Effector memory CD8-positive, alpha-beta T cell (primary cell): Measurements from ENCODE around the gene MPLKIP.
"Not testable (repeated sequence)": the region's sequence is repeated elsewhere in the genome, so short reads cannot be mapped to it uniquely, and the experiment has no call there.

Source experiments
- ATAC-seq: fragments of 150-1000 bp; cut with Tn5 transposase; replicated peaks from 2 replicates; pipeline ENCODE4 v1.10.0; 2021; ENCODE audit warnings: mild to moderate bottlenecking, moderate library complexity
- DNase-seq, 3 experiments: peaks; one replicate each; pipeline ENCODE4 v3.0.0; 2021
- H3K27ac Mint-ChIP-seq, 2 donors: one replicate each; pipeline ENCODE4 v1.8.0; 2022; ENCODE audit warnings: mild to moderate bottlenecking in 2 of 2, mixed read lengths in 2 of 2, moderate library complexity in 2 of 2
- H3K27me3 Mint-ChIP-seq, 2 donors: one replicate each; pipeline ENCODE4 v1.8.0; 2022; ENCODE audit warnings: mixed read lengths in 2 of 2
- H3K36me3 Mint-ChIP-seq: one replicate; pipeline ENCODE4 v1.8.0; 2022; ENCODE audit warnings: mild to moderate bottlenecking, moderate library complexity, mixed read lengths; ENCODE audit not compliant: insufficient read depth
- H3K4me1 Mint-ChIP-seq, 2 donors: one replicate each; pipeline ENCODE4 v1.8.0; 2022; ENCODE audit warnings: low read depth in 2 of 2, mixed read lengths in 2 of 2
- H3K4me3 Mint-ChIP-seq, 2 donors: one replicate each; pipeline ENCODE4 v1.8.0; 2022; ENCODE audit warnings: mild to moderate bottlenecking in 2 of 2, mixed read lengths in 2 of 2, moderate library complexity in 2 of 2
- H3K9me3 Mint-ChIP-seq, 2 donors: one replicate each; pipeline ENCODE4 v1.8.0; 2022; ENCODE audit warnings: mixed read lengths in 2 of 2
- total RNA-seq, 9 experiments: gene quantifications; one replicate each; lab custom pipeline; 2026; lab: John Stamatoyannopoulos, UW

The MPLKIP gene
- total RNA-seq, result 4.7 to 26.9 (median 23.2) reads per million in 9 experiments

DNA sequence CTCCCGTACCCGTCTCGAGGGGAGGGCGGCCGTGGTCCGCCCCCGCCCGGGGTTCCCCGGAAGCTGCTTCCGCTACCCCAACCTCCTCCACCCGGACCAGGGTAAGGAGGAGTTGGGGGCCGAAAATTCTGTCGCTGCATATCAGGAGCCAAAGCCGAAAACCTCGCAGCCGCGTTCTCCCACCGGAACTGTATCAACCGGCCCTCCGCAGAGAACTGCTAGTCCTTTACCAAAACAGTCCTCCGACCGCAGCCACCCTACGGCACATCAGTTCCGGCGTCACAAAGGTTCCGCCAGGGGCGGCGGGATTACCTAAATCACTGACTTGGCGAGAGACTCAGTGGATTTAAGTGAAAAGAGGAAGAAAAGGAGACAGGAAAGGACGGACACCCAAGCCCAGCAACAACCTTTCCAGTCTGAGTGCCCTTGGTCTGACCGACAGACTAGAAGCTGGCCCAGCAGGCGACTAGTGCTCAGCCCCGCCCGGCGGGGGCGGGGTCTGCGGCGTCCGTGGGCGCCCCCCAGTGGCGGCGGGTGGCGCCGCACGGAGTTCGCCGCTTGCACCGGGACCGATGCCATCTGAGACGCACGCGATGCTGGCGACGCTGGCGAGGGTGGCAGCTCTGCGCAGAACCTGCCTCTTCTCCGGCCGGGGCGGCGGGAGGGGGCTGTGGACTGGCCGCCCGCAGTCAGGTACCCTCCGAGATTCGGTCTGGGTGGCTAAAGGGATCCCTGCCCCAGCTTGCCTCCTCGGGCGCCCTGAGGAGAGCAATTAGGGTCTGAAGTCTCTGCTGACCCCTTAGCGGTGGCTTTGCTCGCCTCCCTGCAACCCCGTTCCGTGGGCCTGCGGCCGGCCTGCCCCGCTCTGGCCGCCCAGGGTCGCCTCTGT, at the start of gene MPLKIP, which contains the start of gene SUGCT:
TSS of gene MPLKIP (minus strand) at position 195 of the 889 bp plus-strand sequence. CDS start at position 140, 55 bp downstream.
TSS of gene SUGCT (plus strand) at position 578 of the 889 bp plus-strand sequence.
- Mint-ChIP-seq H3K27me3 (peaks cover 0 to 8% of the 10 kb centered on the region in 2 donors), H3K9me3 (no peaks in the 10 kb centered on the region), H3K4me1 (peaks cover 11 to 20% of the 10 kb centered on the region in 2 donors), H3K36me3 (peaks cover 22% of the 10 kb centered on the region), H3K4me3 (peak within 1 kb of the TSS; percentile 91 to 92), H3K27ac (peak within 1 kb of the TSS; percentile 92 to 96)
- peak; percentile 87 for ATAC-seq
- peak; percentile 86 to 94 (median 87) for DNase-seq

DNA sequence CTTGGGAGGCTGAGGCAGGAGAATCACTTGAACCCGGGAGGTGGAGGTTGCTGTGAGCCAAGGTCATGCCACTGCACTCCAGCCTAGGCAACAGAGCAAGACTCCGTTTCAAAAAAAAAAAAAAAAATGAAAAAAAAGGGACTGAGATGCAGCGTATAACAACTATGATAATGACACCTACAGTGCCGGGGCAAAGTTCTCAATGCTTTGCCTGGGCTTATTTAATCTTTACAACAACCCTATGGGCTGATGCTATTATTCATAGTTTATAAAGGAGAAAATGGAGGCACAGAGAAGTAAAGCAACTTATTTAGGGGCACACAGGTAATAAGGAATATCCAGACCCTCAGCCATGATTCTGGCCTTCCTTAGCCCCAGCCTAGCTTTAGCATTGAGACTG, 48.0 kb upstream of the MPLKIP start:
- Mint-ChIP-seq H3K36me3 (no peaks in the 10 kb centered on the region), H3K27ac (peak overlapping the region in 1 of 2 donors; percentile 63), H3K4me1 (no peaks in the 10 kb centered on the region), H3K9me3 (no peaks in the 10 kb centered on the region), H3K27me3 (no peaks in the 10 kb centered on the region), H3K4me3 (no peak overlapping the region)
- ATAC-seq (no peak), DNase-seq (no peak)

DNA sequence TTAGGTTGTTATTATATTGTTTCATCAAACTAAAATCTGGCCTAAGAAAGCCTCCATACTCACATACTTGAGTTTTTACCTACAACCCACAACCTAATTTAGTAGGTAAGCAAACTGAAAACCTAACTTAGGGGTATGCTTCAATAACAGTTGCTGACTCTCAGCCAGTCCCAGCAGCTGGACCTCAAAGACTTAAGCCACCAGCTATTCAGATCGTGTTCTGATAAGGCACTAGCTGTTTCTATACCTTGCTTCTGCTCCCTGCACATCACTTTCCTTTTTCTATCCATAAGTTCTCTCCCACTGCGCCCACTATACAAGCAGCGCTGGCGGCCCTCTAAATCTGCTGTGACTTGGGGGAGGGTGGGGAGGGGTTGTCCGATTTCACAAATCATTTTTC, 42.6 kb upstream of the MPLKIP start:
- H3K4me3 Mint-ChIP-seq, result no peak overlapping the region
- ATAC-seq (no peak), DNase-seq (no peak)
- no peaks in the 10 kb centered on the region for H3K4me1 Mint-ChIP-seq
- H3K9me3 Mint-ChIP-seq, result no peaks in the 10 kb centered on the region
- peaks cover 12 to 26% of the 10 kb centered on the region in 2 donors for H3K27me3 Mint-ChIP-seq
- no peaks in the 10 kb centered on the region for H3K36me3 Mint-ChIP-seq
- no peak overlapping the region for H3K27ac Mint-ChIP-seq

DNA sequence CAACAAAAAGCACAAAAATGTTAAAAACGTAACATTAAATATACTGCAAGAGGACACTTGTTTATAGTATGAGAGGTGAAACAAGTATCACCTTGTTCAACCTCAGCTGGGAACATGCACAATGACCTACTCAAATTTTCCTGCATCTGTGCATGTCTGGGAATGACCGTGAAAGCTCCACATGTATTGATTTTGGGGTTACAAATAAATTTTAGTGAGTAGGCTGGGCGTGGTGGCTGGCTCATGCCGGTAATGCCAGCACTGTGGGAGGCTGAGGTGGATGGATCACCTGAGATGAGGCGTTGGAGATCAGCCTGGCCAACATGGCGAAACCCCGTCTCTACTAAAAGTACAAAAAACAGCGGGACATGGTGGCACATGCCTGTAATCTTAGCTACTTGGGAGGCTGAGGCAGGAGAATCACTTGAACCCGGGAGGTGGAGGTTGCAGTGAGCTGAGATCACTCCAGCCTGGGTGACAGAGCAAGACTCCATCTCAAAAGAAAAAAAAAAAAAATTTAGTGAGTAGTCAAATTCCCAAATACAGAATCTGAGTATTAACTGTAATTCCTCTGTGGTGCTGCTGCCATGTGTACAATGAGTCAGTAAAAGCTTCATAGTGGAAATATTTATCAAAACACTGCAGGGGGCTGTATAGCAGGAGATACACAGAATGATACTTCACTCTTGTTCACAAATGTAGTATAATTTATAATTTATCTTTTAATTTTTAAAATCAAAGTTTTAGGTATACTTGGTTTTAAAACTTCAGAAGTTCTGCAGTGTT, 41.5 kb upstream of the MPLKIP start:
- Mint-ChIP-seq H3K4me3 (no peak overlapping the region), H3K9me3 (no peaks in the 10 kb centered on the region), H3K27me3 (peaks cover 12 to 29% of the 10 kb centered on the region in 2 donors), H3K36me3 (no peaks in the 10 kb centered on the region), H3K27ac (no peak overlapping the region), H3K4me1 (no peaks in the 10 kb centered on the region)
- DNase-seq, result no peak
- ATAC-seq, result no peak

DNA sequence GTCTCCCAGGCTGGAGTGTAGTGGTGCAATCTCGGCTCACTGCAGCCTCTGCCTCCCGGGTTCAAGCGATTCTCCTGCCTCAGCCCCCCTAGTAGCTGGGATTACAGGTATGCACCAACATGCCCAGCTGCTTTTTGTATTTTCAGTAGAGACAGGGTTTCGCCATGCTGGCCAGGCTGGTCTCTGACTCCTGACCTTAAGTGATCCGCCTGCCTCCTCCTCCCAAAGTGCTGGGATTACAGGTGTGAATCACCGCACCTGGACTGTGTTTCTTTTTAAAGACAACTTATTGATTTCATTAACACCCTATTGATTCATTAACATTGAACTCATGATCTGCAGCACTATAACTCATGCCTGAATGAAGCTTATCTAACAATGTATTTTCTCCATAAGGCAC, 40.8 kb upstream of the MPLKIP start:
- H3K27me3 Mint-ChIP-seq, result peaks cover 12 to 29% of the 10 kb centered on the region in 2 donors
- DNase-seq, H3K4me3 Mint-ChIP-seq, H3K27ac Mint-ChIP-seq, H3K36me3 Mint-ChIP-seq, H3K9me3 Mint-ChIP-seq, ATAC-seq, H3K4me1 Mint-ChIP-seq: not testable (repeated sequence)

DNA sequence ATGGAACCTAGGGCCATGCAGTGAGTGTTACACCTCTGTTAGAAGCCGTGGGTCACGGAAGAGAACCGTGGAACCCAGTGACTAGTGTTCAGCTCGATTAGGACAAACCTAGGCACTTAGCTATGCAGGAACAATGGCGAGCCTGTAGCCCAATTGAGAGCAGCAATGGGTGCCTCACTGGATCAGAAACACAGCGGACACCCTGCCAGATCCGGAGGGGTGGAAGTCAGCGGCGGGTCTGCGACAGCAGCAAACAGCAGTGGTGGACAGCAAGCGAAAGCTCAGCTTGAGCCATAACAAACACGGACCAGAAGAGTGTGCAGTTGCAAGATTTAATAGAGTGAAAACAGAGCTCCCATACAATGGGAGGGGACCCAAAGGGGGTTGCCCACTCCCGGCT, 38.7 kb upstream of the MPLKIP start:
- H3K27ac Mint-ChIP-seq, ATAC-seq, H3K36me3 Mint-ChIP-seq, DNase-seq, H3K9me3 Mint-ChIP-seq, H3K4me3 Mint-ChIP-seq, H3K4me1 Mint-ChIP-seq: not testable (repeated sequence)
- peaks cover 19 to 30% of the 10 kb centered on the region in 2 donors for H3K27me3 Mint-ChIP-seq

DNA sequence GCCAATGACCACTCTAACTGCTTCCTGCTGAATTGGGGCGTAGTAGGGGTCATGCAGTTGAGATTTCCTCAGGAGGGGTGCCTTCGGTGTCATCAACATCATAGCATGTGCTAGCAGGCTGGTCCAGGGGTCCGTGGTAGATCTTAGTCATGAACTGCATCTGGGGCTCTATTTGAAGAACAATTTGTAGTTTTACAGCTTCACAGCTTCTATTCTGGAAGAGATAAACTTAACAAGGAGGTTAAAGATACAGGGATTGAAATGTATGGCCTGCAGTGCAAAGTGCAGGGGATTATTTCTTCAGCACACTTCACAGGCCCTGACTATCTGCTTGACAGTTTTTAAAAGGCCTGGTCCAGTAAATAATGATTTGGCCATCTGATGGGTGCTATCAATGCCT, 33.8 kb upstream of the MPLKIP start:
- not testable (repeated sequence) for H3K4me3 Mint-ChIP-seq, H3K4me1 Mint-ChIP-seq, H3K36me3 Mint-ChIP-seq, H3K27ac Mint-ChIP-seq, ATAC-seq, H3K9me3 Mint-ChIP-seq, DNase-seq
- H3K27me3 Mint-ChIP-seq, result peaks cover 21 to 26% of the 10 kb centered on the region in 2 donors

DNA sequence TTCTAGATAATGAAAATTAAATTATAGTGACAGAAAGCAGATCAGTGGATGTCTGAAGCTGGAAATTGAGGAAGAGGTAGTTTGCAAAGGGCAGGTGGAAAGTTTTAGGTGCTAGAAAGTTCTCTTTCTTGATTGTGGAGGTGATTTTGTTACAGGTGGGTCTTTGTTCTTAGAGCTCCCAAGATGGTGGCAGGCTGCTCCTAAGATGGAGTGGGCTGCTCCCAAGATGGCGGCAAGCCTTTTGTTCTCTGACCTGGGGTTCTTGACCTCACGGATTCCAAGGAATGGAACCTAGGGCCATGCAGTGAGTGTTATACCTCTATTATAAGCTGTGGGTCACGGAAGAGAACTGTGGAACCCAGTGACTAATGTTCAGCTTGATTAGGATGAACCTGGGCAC, 32.9 kb upstream of the MPLKIP start:
- Mint-ChIP-seq H3K36me3 (no peaks in the 10 kb centered on the region), H3K4me3 (no peak overlapping the region), H3K9me3 (no peaks in the 10 kb centered on the region), H3K4me1 (no peaks in the 10 kb centered on the region), H3K27me3 (peaks cover 16 to 17% of the 10 kb centered on the region in 2 donors), H3K27ac (no peak overlapping the region)
- DNase-seq (no peak), ATAC-seq (no peak)

DNA sequence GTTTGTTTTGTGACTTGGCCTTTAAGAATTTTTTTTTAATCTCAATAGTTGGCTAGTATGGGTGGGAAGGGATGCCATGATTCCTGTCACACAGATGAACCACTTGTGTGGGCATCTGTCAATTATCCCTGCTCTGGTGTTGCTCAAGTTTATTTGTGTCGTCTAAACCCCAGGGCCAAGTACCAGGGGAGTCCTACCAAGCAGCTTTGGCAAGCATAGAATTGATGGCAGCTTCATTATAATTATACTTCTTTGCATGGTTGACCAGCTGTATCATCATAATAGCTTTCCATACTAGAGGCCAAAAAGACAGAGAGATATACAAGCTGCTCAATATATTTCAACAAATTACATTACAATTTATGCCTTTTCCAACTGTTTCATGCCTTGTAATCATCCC, 30.8 kb upstream of the MPLKIP start:
- no peak overlapping the region for H3K4me3 Mint-ChIP-seq
- no peaks in the 10 kb centered on the region for H3K4me1 Mint-ChIP-seq
- no peak for ATAC-seq
- H3K27ac Mint-ChIP-seq, result no peak overlapping the region
- no peak for DNase-seq
- H3K36me3 Mint-ChIP-seq, result no peaks in the 10 kb centered on the region
- H3K27me3 Mint-ChIP-seq, result peaks cover 11 to 16% of the 10 kb centered on the region in 2 donors
- no peaks in the 10 kb centered on the region for H3K9me3 Mint-ChIP-seq

DNA sequence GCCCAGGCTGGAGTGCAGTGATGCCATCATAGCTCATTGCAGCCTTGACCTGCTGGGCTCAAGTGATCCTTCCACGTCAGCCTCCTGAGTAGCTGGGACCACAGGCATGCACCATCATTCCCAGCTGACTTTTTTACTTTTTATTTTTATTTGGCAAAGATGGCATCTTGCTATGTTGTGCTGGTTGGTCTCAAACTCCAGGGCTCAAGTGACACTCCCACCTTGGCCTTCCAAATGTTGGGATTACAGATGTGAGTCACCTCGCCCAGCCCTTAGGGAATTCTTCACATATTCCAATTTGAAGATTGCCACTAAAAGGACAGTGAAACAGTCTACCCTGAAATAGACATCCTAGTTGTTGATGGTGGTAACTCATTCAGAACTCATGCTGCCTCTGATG, 28.1 kb upstream of the MPLKIP start:
- Mint-ChIP-seq H3K27ac (no peak overlapping the region), H3K36me3 (no peaks in the 10 kb centered on the region), H3K4me3 (no peak overlapping the region), H3K9me3 (no peaks in the 10 kb centered on the region), H3K27me3 (peaks cover 4 to 7% of the 10 kb centered on the region in 2 donors), H3K4me1 (no peaks in the 10 kb centered on the region)
- DNase-seq (no peak), ATAC-seq (no peak)

DNA sequence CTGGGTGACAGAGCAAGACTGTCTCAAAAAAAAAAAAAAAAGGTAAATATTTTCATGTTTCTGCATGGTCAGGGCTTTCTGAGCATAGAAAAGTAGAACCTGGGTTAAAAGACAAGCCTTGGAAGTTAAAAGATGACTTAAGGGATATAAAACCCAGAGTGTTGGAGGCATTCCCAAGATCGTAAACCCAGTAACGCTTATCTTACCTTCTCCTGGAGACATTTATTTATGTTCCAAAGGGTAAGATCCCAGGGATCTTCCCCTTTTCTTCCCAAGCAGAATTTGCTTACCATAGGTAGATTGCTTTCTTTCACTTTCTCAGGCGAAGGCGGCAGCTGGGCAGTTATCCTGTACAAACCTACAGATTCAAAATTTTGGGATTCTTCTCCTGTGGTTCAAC, 22.6 kb upstream of the MPLKIP start:
- Mint-ChIP-seq H3K4me3 (no peak overlapping the region), H3K27me3 (peaks cover 0 to 4% of the 10 kb centered on the region in 2 donors), H3K36me3 (no peaks in the 10 kb centered on the region), H3K27ac (no peak overlapping the region), H3K4me1 (no peaks in the 10 kb centered on the region), H3K9me3 (no peaks in the 10 kb centered on the region)
- DNase-seq (no peak), ATAC-seq (no peak)

DNA sequence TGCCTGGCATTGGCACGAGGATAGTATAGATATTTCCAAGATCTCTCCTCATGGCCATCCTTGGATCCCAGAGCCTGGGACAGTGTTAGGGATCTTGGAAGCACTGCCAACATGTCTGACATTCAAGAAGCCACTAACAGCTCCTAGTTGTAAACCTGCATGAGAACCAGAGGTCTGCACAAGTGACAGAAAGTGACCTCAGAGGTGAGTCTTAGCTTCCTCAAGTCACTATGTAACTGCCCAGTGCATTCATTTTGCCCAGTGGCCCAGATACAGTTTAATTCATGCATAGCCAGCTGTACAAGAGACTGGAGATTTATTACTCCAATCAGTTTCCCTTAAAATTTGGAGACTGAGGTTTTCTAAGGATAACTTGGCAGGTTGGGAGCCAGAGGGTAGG, 17.1 kb upstream of the MPLKIP start:
- Mint-ChIP-seq H3K4me1 (no peaks in the 10 kb centered on the region), H3K27ac (no peak overlapping the region), H3K4me3 (no peak overlapping the region), H3K9me3 (no peaks in the 10 kb centered on the region), H3K27me3 (peaks cover 22 to 25% of the 10 kb centered on the region in 2 donors), H3K36me3 (no peaks in the 10 kb centered on the region)
- no peak for DNase-seq
- no peak for ATAC-seq

DNA sequence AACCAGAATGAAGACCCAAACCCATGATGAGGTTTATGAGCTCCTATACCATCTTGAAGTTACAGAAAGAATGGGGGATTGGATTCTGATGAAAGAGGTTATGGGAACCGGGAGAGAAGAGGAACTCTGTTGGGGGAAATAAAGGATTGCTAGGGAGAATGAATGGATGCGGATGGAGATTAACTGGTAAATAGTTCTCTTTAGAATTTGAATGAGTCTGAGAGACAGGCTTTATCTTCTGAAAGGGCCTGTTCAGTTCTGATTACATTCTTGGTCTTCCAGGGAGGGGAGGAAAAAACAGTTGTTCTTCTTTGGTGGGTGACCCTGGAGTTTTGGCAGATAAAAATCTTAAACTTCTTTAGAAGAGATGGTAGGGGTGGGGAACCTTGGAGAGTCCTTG, 14.2 kb upstream of the MPLKIP start:
- no peaks in the 10 kb centered on the region for H3K36me3 Mint-ChIP-seq
- DNase-seq (no peak), ATAC-seq (no peak)
- no peaks in the 10 kb centered on the region for H3K9me3 Mint-ChIP-seq
- peaks cover 32 to 33% of the 10 kb centered on the region in 2 donors for H3K27me3 Mint-ChIP-seq
- H3K4me3 Mint-ChIP-seq, result no peak overlapping the region
- H3K4me1 Mint-ChIP-seq, result no peaks in the 10 kb centered on the region
- H3K27ac Mint-ChIP-seq, result no peak overlapping the region
